ENCODE measurements around the gene DCD.
A peak's percentile ranks its signal among the peaks of the same experiment; 100 is the strongest.

Gene DCD

GRCh38 chr12:54663603-54664002 lies 15.4 kb upstream of the DCD start:
- no peak for TF ChIP-seq CTCF (IDR thresholded peaks at IDR 0.05; ENCODE audit: borderline replicate concordance, insufficient read depth, low read depth, low read length)
- no peak overlapping the region for H3K4me3 ChIP-seq (ENCODE audit: low read depth, low read length)

GRCh38 chr12:54662026-54662425 lies 13.9 kb upstream of the DCD start:
- H3K4me3 ChIP-seq (ENCODE audit: low read depth, low read length) = no peak overlapping the region
- no peak for TF ChIP-seq CTCF (IDR thresholded peaks at IDR 0.05; ENCODE audit: borderline replicate concordance, insufficient read depth, low read depth, low read length)

- TF ChIP-seq CTCF (IDR thresholded peaks at IDR 0.05; ENCODE audit: borderline replicate concordance, insufficient read depth, low read depth, low read length) = no peak
- H3K4me3 ChIP-seq (ENCODE audit: low read depth, low read length) = no peak overlapping the region
These were observed 12.9 kb upstream of the DCD start for GRCh38 chr12:54661048-54661447.

GRCh38 chr12:54660320-54660962 lies 12.3 kb upstream of the DCD start:
- no peak overlapping the region for H3K4me3 ChIP-seq (ENCODE audit: low read depth, low read length)
- no peak for TF ChIP-seq CTCF (IDR thresholded peaks at IDR 0.05; ENCODE audit: borderline replicate concordance, insufficient read depth, low read depth, low read length)

GRCh38 chr12:54658306-54659264 lies 10.4 kb upstream of the DCD start:
- TF ChIP-seq CTCF (IDR thresholded peaks at IDR 0.05; ENCODE audit: borderline replicate concordance, insufficient read depth, low read depth, low read length) = peak; percentile 83
- H3K4me3 ChIP-seq (ENCODE audit: low read depth, low read length) = no peak overlapping the region

GRCh38 chr12:54657105-54657607 lies 9.0 kb upstream of the DCD start:
- H3K4me3 ChIP-seq (ENCODE audit: low read depth, low read length) = no peak overlapping the region
- TF ChIP-seq CTCF (IDR thresholded peaks at IDR 0.05; ENCODE audit: borderline replicate concordance, insufficient read depth, low read depth, low read length) = no peak

Data from GM12875 (cell line).